Skin epidermis (tissue), 12 donors: ENCODE results near the gene TNRC18.
"Not testable (repeated sequence)": the region's sequence is repeated elsewhere in the genome, so short reads cannot be mapped to it uniquely, and the experiment has no call there.

Experiments
- H3K27ac ChIP-seq, 21 experiments: fragments of 200-600 bp; sonication (generic) in 11 of 21; one replicate each; pipeline ENCODE4 v1.5.0; 2020; ENCODE audit warnings: mild to moderate bottlenecking in 3 of 21, inconsistent platforms in 2 of 21, moderate library complexity in 2 of 21
- H3K4me3 ChIP-seq, 7 experiments: fragments of 200-600 bp; sonication (generic) in 2 of 7; one replicate each; pipeline ENCODE4 v1.5.0; 2020; ENCODE audit warnings: inconsistent platforms in 2 of 7, mild to moderate bottlenecking in 2 of 7, moderate library complexity in 1 of 7

TNRC18 gene

DNA sequence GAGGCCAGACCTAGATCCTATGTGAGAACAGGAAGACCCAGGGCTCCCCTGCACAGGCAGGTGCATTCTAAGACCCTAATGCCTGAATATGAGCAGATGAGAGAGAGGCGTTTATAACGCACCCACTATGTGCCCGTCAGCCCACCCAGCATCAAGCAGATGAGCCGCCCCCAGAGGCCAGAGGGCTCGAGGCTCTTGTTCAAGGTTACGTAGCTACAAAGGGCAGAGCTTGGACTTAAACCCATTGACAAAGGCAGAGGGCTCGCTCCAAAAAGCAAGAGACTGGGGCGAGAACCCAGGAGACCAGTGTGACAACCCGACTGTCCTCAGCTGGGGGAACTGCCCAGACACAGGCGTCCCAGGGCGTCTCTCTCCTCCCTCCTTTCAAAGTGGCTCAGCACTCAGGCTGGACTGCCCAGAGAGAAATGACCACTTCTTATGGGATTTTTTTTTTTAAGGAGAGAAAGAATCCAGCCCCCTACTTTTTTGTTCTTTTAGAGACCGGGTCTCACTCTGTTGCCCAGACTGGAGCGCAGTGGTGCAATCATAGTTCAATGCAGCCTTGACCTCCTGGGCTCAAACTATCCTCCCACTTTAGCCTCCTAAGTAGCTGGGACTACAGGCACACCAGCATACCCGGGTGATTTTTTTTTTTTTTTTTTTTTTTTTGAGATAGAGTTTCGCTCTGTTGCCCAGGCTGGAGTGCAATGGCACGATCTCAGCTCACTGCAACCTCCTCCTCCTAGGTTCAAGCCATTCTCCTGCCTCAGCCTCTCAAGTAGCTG, 40.1 kb downstream of the TNRC18 start:
- Histone ChIP-seq H3K4me3 (no peak overlapping the region), H3K27ac (peak overlapping the region in 2 of 21 experiments; percentile 8 to 22)

- Histone ChIP-seq H3K4me3 (no peak overlapping the region), H3K27ac (peak overlapping the region in 4 of 21 experiments; percentile 14 to 61 (median 34))
These were observed 41.2 kb downstream of the TNRC18 start for GRCh38 chr7:5382281-5382892.

- Histone ChIP-seq H3K27ac (peak overlapping the region in 3 of 21 experiments; percentile 6 to 16 (median 15)), H3K4me3 (no peak overlapping the region)
These were observed 42.4 kb downstream of the TNRC18 start for GRCh38 chr7:5381071-5381772.

DNA sequence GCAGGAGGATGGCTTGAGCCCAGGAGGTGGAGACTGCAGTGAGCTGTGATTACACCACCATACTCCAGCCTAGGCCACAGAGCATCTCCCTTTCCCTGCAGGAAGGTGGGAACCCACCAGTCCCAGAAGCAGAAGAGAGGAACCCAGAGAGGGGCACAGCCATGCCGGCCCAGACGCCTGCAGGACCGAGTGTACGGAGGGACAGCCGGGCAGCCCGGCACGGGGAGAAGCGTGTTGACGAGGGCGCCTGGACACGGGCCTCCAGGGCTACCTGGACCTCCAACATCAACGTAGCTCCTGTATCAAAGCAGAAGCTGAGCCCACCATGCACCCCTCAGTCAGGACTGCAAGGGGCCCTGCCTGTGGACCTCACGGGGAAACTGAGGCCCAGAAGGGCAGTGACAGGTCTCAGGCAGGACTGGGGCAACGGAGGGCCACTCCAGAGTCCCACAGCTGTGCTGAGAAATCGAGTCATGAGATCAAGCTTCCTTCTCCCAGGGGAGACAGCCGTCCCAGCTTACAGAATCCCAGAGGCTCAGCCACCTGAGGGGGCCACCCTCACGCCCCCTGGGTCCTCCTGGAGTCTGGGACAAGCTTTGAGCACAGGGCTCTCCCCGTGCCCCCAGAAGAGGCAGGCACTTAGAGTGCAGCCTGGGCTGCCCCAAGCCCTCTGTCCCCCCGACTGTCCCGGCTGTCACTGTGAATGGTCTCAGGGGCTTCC, 43.1 kb downstream of the TNRC18 start:
- peak overlapping the region in 3 of 21 experiments; percentile 6 to 16 (median 15) for H3K27ac ChIP-seq

DNA sequence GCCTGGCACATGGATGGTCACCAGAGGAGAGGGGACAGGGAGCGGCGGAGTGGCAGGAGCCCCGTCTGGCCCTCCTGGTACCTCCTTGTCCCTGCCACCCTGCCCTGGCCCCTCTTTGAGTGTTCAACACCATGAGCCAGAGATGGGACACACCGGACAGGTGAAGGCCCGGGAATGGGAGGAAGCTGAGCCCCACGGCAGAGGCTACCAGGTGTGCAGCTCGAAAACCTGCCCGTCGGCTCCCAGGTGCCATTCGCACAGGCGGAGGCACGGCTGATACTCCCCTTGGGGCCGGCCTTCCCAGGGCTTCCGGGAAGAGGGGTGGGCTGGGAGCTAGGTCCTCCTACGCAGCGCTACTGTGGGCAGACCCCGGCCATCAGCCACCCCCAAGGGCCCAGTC, 44.1 kb downstream of the TNRC18 start:
- no peak overlapping the region for H3K4me3 ChIP-seq
- no peak overlapping the region for H3K27ac ChIP-seq

More for the DNA sequence above, 43.1 kb downstream of the TNRC18 start:
- no peak overlapping the region for H3K4me3 ChIP-seq

GRCh38 chr7:5377816-5378215, 45.8 kb downstream of the TNRC18 start:
- Histone ChIP-seq H3K27ac (no peak overlapping the region), H3K4me3 (no peak overlapping the region)

- H3K27ac ChIP-seq = no peak overlapping the region
- H3K4me3 ChIP-seq = no peak overlapping the region
These were observed 46.4 kb downstream of the TNRC18 start for GRCh38 chr7:5377279-5377678.

DNA sequence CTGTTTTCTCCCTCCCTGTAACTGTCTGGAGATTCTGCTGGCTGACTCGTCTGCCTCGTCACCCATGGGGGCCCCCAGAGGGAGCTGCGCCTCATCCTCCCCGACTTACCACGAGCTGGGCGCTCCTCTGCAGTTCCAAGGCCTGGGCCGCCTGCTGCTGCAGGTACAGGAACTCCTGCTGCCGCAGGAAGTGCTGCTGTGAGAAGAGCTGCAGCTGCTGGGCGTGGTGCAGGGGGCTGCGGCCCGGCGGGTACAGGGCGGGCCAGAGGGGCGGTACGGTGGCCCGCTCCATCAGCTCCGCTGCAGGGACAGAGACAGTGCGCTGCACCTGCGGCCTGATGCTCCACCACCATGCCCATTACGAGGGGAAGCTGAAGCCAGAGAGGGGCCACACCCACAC, 47.7 kb downstream of the TNRC18 start:
- Histone ChIP-seq H3K4me3 (no peak overlapping the region), H3K27ac (peak overlapping the region in 1 of 21 experiments; percentile 30)

GRCh38 chr7:5374464-5374863, 49.2 kb downstream of the TNRC18 start:
- H3K27ac ChIP-seq = no peak overlapping the region
- no peak overlapping the region for H3K4me3 ChIP-seq

GRCh38 chr7:5373300-5373699, 50.3 kb downstream of the TNRC18 start:
- no peak overlapping the region for H3K4me3 ChIP-seq
- no peak overlapping the region for H3K27ac ChIP-seq

GRCh38 chr7:5370454-5371353, 52.9 kb downstream of the TNRC18 start:
- no peak overlapping the region for H3K27ac ChIP-seq
- H3K4me3 ChIP-seq = no peak overlapping the region

DNA sequence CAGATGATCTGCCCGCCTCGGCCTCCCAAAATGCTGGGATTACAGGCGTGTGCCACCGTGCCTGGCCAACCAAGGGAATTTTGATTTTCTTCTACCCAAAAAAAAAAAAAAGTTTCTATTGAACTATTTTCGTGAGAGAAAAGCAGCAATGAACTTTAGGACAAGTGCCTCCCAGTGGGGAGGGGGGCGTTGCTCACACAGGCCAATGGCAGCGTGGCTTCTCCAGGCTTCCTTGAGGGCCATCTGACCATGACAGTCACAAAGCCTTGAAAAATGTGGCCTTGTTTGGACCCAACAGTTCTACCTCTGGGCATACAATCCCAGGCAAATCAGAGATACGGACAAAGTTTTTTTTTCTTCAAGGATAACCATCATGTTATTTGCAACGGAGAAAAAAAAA, 56.0 kb downstream of the TNRC18 start:
- Histone ChIP-seq H3K27ac (no peak overlapping the region), H3K4me3 (no peak overlapping the region)

- not testable (repeated sequence) for H3K27ac ChIP-seq, H3K4me3 ChIP-seq
These were observed 57.5 kb downstream of the TNRC18 start for GRCh38 chr7:5365976-5366625.

- Histone ChIP-seq H3K27ac (peak overlapping the region in 1 of 21 experiments; percentile 1), H3K4me3 (no peak overlapping the region)
These were observed 59.9 kb downstream of the TNRC18 start for GRCh38 chr7:5363729-5364128.

- Histone ChIP-seq H3K4me3 (no peak overlapping the region), H3K27ac (no peak overlapping the region)
These were observed 61.2 kb downstream of the TNRC18 start for GRCh38 chr7:5362466-5362865.

- Histone ChIP-seq H3K27ac (no peak overlapping the region), H3K4me3 (no peak overlapping the region)
These were observed 62.0 kb downstream of the TNRC18 start for GRCh38 chr7:5361446-5362127.

DNA sequence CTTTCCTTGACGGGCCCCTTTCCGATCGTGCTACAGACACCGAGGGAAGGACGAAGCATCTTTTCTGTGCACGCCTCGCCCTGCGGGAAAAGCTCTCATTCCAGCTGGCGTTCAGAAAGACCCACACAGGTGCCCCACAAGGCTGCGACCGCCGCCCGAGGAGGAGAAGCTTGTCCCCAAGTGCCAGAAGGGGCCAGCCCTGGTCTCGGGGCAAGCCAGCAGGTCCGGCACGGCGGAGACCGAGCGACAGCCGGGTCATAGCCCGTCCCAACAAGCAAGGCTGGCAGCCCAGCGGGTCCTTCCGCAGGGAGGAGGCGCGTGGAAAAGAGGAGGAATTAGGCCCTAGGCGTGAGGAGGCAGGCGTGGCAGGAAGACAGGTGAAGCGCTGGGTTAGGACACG, 62.7 kb downstream of the TNRC18 start:
- no peak overlapping the region for H3K4me3 ChIP-seq
- no peak overlapping the region for H3K27ac ChIP-seq

GRCh38 chr7:5360451-5360850, 63.2 kb downstream of the TNRC18 start:
- Histone ChIP-seq H3K4me3 (no peak overlapping the region), H3K27ac (no peak overlapping the region)
